ENCODE results near the gene RPL18A. TPM values are rescaled to one million over a fixed set of nuclear protein-coding genes. Genes with fewer than 3 reads are reported as not detected.

RPL18A gene
- total and polyA plus RNA-seq, 2 of the 13 experiments (the other 11 are each of a cell fraction or from before 2014, with no cell fraction given), result 1,471 to 2,004 TPM

GRCh38 chr19:17868669-17869068, 9.0 kb downstream of the RPL18A start:
- peaks cover 40% of the 10 kb centered on the region for H3K4me1 ChIP-seq (ENCODE audit: insufficient read depth, low read length)
- POLR2A ChIA-PET, result interaction anchor here (4.3 kb wide), 1 partner anchor 9 kb away, joined by 26 read pairs; the partner anchor contains the start of gene RPL18A
- in situ Hi-C loops (cut with HindIII; ENCODE audit: extremely low pct_ligation_motif_present, low pct_unique_long_range_greater_than_20kb), result loop anchor here (5.0 kb wide), 2 partner anchors 64 to 124 kb away; partner anchors contain the start of gene CCDC124
- no peak overlapping the region for H3K4me3 ChIP-seq (replicated peaks in 1 of 3; ENCODE audit: insufficient read depth in 1 of 3, low read depth in 2 of 3, low read length in 3 of 3)
- H3K27ac ChIP-seq (ENCODE audit: extremely low read length, insufficient read depth, low read length), result no peak overlapping the region
- no peaks in the 10 kb centered on the region for H3K79me2 ChIP-seq (ENCODE audit: insufficient read depth, low read length)
- WGBS (ENCODE audit: low lambda C conversion rate), result 15% methylated on average over 6 of the region's 6 CpGs
- H3K9ac ChIP-seq (ENCODE audit: insufficient read depth, low read depth, low read length), result no peak overlapping the region
- H3K9me3 ChIP-seq (ENCODE audit: low read length), result no peaks in the 10 kb centered on the region
- intact Hi-C loops (cut with micrococcal nuclease; ENCODE audit: unreplicated experiment), result no loop called here
- peaks cover 0 to 9% of the 10 kb centered on the region in 2 experiments; a peak in 3 of 5 replicates for H3K36me3 ChIP-seq (replicated peaks in 1 of 2; ENCODE audit: control insufficient read depth in 1 of 2, insufficient read depth in 2 of 2, low read length in 2 of 2)
- H4K20me1 ChIP-seq (ENCODE audit: insufficient read depth, low read length), result peaks cover 16% of the 10 kb centered on the region
- no TSS peak for BruUV-seq (replicated peaks)
- H2AFZ ChIP-seq (ENCODE audit: low read length), result no peak overlapping the region
- H3K4me2 ChIP-seq (ENCODE audit: low read depth, low read length), result no peak overlapping the region
- no peak for DNase-seq (ENCODE audit: low spot score)
- TF ChIP-seq STAT5B (CRISPR knock-in tag; IDR thresholded peaks at IDR 0.05) (no peak), ZNF253 (CRISPR knock-in tag; IDR thresholded peaks at IDR 0.05; ENCODE audit: borderline replicate concordance) (no peak), CTCF (CRISPR knock-in tag; IDR thresholded peaks at IDR 0.05) (no peak), RBAK (CRISPR knock-in tag; IDR thresholded peaks at IDR 0.05) (no peak), KLF11 (CRISPR knock-in tag; IDR thresholded peaks at IDR 0.05) (no peak), RXRB (CRISPR knock-in tag; IDR thresholded peaks at IDR 0.05; ENCODE audit: borderline replicate concordance) (no peak), NONO (IDR thresholded peaks at IDR 0.05) (no peak), NONO (CRISPR knock-in tag; conservative IDR thresholded peaks at IDR 0.05) (no peak), ZFP37 (CRISPR knock-in tag; IDR thresholded peaks at IDR 0.05; ENCODE audit: borderline replicate concordance) (no peak), ZNF839 (CRISPR knock-in tag; IDR thresholded peaks at IDR 0.05; ENCODE audit: borderline replicate concordance) (no peak), PITX1 (CRISPR knock-in tag; IDR thresholded peaks at IDR 0.05) (no peak), KMT2B (CRISPR knock-in tag; IDR thresholded peaks at IDR 0.05) (no peak), NFATC3 (CRISPR knock-in tag; IDR thresholded peaks at IDR 0.05) (no peak)
- no peak; the same call in 2 of the 3 replicates for ATAC-seq
- no peak for FAIRE-seq
- H3K27me3 ChIP-seq (ENCODE audit: control insufficient read depth in 1 of 2, insufficient read depth in 2 of 2, low read length in 2 of 2), result peaks cover 6 to 29% of the 10 kb centered on the region in 2 experiments; a peak in 4 of 5 replicates
- CTCF ChIA-PET (ENCODE audit: low intra/inter-chr PET ratio, low total read pairs), result interaction anchor here (3.6 kb wide), 1 partner anchor 64 kb away, joined by 32 read pairs; the partner anchor contains the start of gene CCDC124

Measured in HepG2 (cell line).